K562 (cell line): Measurements from ENCODE around the gene ELOVL7. TPM values are rescaled to one million over a fixed set of nuclear protein-coding genes. Genes with fewer than 3 reads are reported as not detected.

ENCODE experiments used
- HDAC6 ChIP-seq: IDR thresholded peaks from 2 replicates; pipeline ENCODE4 v1.6.1; 2012; ENCODE audit warnings: low read depth, mild to moderate bottlenecking, control low read depth, inconsistent platforms, low read length, moderate library complexity
- HDGF ChIP-seq: fragments of 450-650 bp; IDR thresholded peaks from 2 replicates; pipeline ENCODE4 v1.6.1; 2016
- MAFF ChIP-seq: IDR thresholded peaks from 2 replicates; pipeline ENCODE4 v1.6.1; 2012; ENCODE audit warnings: low read length, improper control_type of control experiment
- NCOA1 ChIP-seq: fragments of 450-650 bp; IDR thresholded peaks from 2 replicates; pipeline ENCODE4 v1.6.1; 2016; ENCODE audit warnings: low read depth
- NONO ChIP-seq, 2 experiments: fragments of 200-400 bp in 1 of 2; fragments of 450-650 bp in 1 of 2; formaldehyde crosslinking in 1 of 2; IDR thresholded peaks; 2 replicates each; pipeline ENCODE4 v1.6.1; 2017; ENCODE audit warnings: low read depth in 2 of 2, mild to moderate bottlenecking in 2 of 2, moderate library complexity in 2 of 2, low read length in 1 of 2
- POLR3A ChIP-seq: IDR thresholded peaks from 2 replicates; pipeline ENCODE4 v1.6.1; 2011; ENCODE audit warnings: borderline replicate concordance, mild to moderate bottlenecking, moderate library complexity; ENCODE audit not compliant: insufficient read length, insufficient read depth; ENCODE audit errors: extremely low read depth
- SAFB ChIP-seq: fragments of 200-400 bp; formaldehyde crosslinking; IDR thresholded peaks from 2 replicates; pipeline ENCODE4 v1.6.1; 2017; ENCODE audit warnings: low read depth, low read length, borderline replicate concordance
- SIRT6 ChIP-seq: IDR thresholded peaks from one replicate; pipeline ENCODE4 v1.6.1; 2012; ENCODE audit warnings: low read depth, mild to moderate bottlenecking, control low read depth, inconsistent platforms, low read length, moderate library complexity
- TAF9B ChIP-seq: fragments of 450-650 bp; IDR thresholded peaks from 2 replicates; pipeline ENCODE4 v1.6.1; 2018; ENCODE audit warnings: mild to moderate bottlenecking; ENCODE audit not compliant: partially characterized antibody
- ZNF217 ChIP-seq: sonication (generic); formaldehyde crosslinking; IDR thresholded peaks from 2 replicates; pipeline ENCODE4 v1.8.0; 2022; ENCODE audit warnings: mild to moderate bottlenecking, missing genetic modification reagents
- polyA plus RNA-seq, 8 experiments: library from polyadenylated mRNA; depleted of rRNA in 4 of 8; stranded (reverse) in 5 of 8; unstranded in 3 of 8; fragments of >200 nt; fragmentation: Nextera tagmentation in 2 of 8; fragmentation: Illumina TruSeq in 1 of 8; extraction: Ambion mirVana in 2 of 8; extraction: Trizol in 1 of 8; gene quantifications; 2 replicates each; pipeline versions ENCODE4 v1.2.1 to v1.2.3, GENCODE V29; 2011 to 2014; ENCODE audit warnings: inconsistent platforms in 1 of 8, missing spikeins in 1 of 8
- total RNA-seq, 7 experiments: library from RNA; depleted of rRNA in 6 of 7; stranded (reverse); fragments of >200 nt in 6 of 7; fragmentation: Illumina TruSeq in 2 of 7; extraction: Trizol in 2 of 7; gene quantifications; 2 replicates each; pipeline versions ENCODE4 v1.2.1 to v1.2.3, GENCODE V29; 2011 to 2021; ENCODE audit warnings: low replicate concordance in 1 of 7
- TF ChIP-seq, protein P1 (sequence below): fragments of 250-450 bp; sonication (Bioruptor Pico); IDR thresholded peaks from 2 replicates; pipeline ENCODE4 v1.5.0; 2021
- TF ChIP-seq, protein P2 (sequence below): fragments of 200-600 bp; sonication (generic); IDR thresholded peaks from one replicate; pipeline ENCODE4 v1.6.1; 2012; ENCODE audit warnings: mild to moderate bottlenecking, low read depth, low read length, inconsistent platforms
- TF ChIP-seq, protein P3 (sequence below): fragments of 450-650 bp; formaldehyde crosslinking; IDR thresholded peaks from 2 replicates; pipeline ENCODE4 v1.4.0; 2022; ENCODE audit warnings: missing genetic modification characterization

The ELOVL7 gene
- total and polyA plus RNA-seq, 9 of the 15 experiments (the other 6 are each of a cell fraction or from before 2014, with no cell fraction given), result 4.5 to 12.3 (median 6.9) TPM

DNA sequence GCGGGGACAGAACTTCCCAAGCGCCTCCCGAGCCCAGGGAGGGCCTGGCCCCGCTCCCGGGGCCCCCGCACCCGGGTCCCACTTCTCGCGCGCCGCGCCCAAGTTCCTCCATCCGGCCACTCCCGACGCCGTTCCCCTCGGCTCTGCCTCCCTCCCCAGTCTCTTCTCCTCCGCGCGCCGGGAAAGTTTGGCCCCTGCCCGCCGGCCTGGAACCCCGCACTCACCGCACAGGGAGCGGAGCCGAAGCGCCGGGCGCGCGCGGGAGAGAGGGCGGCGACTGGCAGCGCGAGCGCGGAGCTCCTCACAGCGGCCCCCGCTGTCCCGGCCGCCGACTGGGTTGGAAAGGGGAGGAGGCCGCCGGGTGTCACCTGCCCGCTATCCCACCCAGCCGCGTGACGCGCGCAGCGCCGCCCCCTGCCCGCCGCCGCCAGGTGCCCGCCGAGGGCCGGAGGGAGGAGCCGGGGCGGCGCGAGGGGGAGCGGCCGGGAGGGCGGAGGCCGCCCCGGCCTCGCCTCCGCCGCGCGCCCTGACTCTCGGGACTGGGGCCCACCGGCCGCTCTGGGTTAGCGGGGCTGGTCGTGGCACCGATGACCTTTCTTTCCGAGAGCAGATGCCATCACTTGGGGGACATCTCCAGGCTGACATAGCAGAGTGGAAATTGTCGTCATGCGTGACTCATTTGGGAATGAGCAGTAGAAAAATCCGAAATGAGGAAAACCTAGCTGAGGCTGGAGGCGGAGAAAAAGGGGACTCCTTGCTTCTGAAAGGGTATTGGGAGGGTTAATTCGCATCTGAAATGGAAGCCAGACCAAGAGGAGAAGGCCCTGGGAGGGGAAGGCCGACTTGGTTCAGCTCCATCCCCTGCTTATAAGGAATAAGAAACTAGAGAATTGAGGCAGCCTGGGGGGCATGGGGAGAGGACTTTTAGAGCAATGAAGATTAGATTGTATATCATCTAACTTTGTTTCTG lies at the start of gene ELOVL7 (continued):
- TF ChIP-seq SAFB, result 0 out of 2 replicates have a peak, but pooled peaks have one; percentile 11
- no peak for TF ChIP-seq HDGF
- TF ChIP-seq, protein P1, sequence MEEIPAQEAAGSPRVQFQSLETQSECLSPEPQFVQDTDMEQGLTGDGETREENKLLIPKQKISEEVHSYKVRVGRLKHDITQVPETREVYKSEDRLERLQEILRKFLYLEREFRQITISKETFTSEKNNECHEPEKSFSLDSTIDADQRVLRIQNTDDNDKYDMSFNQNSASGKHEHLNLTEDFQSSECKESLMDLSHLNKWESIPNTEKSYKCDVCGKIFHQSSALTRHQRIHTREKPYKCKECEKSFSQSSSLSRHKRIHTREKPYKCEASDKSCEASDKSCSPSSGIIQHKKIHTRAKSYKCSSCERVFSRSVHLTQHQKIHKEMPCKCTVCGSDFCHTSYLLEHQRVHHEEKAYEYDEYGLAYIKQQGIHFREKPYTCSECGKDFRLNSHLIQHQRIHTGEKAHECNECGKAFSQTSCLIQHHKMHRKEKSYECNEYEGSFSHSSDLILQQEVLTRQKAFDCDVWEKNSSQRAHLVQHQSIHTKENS (CRISPR knock-in tag), result no peak
- TF ChIP-seq NCOA1, result no peak
- TF ChIP-seq SIRT6, result no peak
- no peak for TF ChIP-seq HDAC6
- no peak for TF ChIP-seq TAF9B
- peak in 1 of 2 experiments; percentile 50; a peak in 1 of 4 replicates for TF ChIP-seq NONO (IDR thresholded peaks at IDR 0.05; ENCODE audit: low read depth in 2 of 2, low read length in 1 of 2)
- TF ChIP-seq, protein P2, sequence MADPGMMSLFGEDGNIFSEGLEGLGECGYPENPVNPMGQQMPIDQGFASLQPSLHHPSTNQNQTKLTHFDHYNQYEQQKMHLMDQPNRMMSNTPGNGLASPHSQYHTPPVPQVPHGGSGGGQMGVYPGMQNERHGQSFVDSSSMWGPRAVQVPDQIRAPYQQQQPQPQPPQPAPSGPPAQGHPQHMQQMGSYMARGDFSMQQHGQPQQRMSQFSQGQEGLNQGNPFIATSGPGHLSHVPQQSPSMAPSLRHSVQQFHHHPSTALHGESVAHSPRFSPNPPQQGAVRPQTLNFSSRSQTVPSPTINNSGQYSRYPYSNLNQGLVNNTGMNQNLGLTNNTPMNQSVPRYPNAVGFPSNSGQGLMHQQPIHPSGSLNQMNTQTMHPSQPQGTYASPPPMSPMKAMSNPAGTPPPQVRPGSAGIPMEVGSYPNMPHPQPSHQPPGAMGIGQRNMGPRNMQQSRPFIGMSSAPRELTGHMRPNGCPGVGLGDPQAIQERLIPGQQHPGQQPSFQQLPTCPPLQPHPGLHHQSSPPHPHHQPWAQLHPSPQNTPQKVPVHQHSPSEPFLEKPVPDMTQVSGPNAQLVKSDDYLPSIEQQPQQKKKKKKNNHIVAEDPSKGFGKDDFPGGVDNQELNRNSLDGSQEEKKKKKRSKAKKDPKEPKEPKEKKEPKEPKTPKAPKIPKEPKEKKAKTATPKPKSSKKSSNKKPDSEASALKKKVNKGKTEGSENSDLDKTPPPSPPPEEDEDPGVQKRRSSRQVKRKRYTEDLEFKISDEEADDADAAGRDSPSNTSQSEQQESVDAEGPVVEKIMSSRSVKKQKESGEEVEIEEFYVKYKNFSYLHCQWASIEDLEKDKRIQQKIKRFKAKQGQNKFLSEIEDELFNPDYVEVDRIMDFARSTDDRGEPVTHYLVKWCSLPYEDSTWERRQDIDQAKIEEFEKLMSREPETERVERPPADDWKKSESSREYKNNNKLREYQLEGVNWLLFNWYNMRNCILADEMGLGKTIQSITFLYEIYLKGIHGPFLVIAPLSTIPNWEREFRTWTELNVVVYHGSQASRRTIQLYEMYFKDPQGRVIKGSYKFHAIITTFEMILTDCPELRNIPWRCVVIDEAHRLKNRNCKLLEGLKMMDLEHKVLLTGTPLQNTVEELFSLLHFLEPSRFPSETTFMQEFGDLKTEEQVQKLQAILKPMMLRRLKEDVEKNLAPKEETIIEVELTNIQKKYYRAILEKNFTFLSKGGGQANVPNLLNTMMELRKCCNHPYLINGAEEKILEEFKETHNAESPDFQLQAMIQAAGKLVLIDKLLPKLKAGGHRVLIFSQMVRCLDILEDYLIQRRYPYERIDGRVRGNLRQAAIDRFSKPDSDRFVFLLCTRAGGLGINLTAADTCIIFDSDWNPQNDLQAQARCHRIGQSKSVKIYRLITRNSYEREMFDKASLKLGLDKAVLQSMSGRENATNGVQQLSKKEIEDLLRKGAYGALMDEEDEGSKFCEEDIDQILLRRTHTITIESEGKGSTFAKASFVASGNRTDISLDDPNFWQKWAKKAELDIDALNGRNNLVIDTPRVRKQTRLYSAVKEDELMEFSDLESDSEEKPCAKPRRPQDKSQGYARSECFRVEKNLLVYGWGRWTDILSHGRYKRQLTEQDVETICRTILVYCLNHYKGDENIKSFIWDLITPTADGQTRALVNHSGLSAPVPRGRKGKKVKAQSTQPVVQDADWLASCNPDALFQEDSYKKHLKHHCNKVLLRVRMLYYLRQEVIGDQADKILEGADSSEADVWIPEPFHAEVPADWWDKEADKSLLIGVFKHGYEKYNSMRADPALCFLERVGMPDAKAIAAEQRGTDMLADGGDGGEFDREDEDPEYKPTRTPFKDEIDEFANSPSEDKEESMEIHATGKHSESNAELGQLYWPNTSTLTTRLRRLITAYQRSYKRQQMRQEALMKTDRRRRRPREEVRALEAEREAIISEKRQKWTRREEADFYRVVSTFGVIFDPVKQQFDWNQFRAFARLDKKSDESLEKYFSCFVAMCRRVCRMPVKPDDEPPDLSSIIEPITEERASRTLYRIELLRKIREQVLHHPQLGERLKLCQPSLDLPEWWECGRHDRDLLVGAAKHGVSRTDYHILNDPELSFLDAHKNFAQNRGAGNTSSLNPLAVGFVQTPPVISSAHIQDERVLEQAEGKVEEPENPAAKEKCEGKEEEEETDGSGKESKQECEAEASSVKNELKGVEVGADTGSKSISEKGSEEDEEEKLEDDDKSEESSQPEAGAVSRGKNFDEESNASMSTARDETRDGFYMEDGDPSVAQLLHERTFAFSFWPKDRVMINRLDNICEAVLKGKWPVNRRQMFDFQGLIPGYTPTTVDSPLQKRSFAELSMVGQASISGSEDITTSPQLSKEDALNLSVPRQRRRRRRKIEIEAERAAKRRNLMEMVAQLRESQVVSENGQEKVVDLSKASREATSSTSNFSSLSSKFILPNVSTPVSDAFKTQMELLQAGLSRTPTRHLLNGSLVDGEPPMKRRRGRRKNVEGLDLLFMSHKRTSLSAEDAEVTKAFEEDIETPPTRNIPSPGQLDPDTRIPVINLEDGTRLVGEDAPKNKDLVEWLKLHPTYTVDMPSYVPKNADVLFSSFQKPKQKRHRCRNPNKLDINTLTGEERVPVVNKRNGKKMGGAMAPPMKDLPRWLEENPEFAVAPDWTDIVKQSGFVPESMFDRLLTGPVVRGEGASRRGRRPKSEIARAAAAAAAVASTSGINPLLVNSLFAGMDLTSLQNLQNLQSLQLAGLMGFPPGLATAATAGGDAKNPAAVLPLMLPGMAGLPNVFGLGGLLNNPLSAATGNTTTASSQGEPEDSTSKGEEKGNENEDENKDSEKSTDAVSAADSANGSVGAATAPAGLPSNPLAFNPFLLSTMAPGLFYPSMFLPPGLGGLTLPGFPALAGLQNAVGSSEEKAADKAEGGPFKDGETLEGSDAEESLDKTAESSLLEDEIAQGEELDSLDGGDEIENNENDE, result no peak
- no peak for TF ChIP-seq ZNF217
- TF ChIP-seq POLR3A, result no peak
- no peak for TF ChIP-seq MAFF
- TF ChIP-seq, protein P3, sequence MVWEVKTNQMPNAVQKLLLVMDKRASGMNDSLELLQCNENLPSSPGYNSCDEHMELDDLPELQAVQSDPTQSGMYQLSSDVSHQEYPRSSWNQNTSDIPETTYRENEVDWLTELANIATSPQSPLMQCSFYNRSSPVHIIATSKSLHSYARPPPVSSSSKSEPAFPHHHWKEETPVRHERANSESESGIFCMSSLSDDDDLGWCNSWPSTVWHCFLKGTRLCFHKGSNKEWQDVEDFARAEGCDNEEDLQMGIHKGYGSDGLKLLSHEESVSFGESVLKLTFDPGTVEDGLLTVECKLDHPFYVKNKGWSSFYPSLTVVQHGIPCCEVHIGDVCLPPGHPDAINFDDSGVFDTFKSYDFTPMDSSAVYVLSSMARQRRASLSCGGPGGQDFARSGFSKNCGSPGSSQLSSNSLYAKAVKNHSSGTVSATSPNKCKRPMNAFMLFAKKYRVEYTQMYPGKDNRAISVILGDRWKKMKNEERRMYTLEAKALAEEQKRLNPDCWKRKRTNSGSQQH (CRISPR knock-in tag), result no peak
